Urinary bladder (tissue), 4 donors: ENCODE measurements around the gene NAA25. TPM values are rescaled to one million over a fixed set of nuclear protein-coding genes. Genes with fewer than 3 reads are reported as not detected.
"Not testable (repeated sequence)": the region's sequence is repeated elsewhere in the genome, so short reads cannot be mapped to it uniquely, and the experiment has no call there.

Source experiments
- DNase-seq: peaks from one replicate; pipeline ENCODE4 v3.0.0-alpha.2; 2015; ENCODE audit errors: extremely low spot score
- H3K27ac ChIP-seq: one replicate; pipeline ENCODE4 v1.5.1; 2013; ENCODE audit warnings: low read depth, mild to moderate bottlenecking, moderate library complexity
- H3K36me3 ChIP-seq: one replicate; pipeline ENCODE4 v1.6.1; 2013; ENCODE audit warnings: mild to moderate bottlenecking, moderate library complexity; ENCODE audit not compliant: insufficient read depth
- H3K4me1 ChIP-seq: one replicate; pipeline ENCODE4 v1.6.1; 2013; ENCODE audit warnings: mild to moderate bottlenecking, moderate library complexity; ENCODE audit not compliant: insufficient read depth
- H3K4me3 ChIP-seq: one replicate; pipeline ENCODE4 v1.5.1; 2013; ENCODE audit warnings: low read depth, low read length
- WGBS: extraction: QIAGEN DNeasy Blood & Tissue Kit; methylation state at CpG from one replicate; pipeline ENCODE4 v1.1.7; 2013; 5-methylcytosine and 5-hydroxymethylcytosine counted together
- polyA plus RNA-seq: library from polyadenylated mRNA; stranded (reverse); fragments of 200-250 nt; gene quantifications from one replicate; pipeline ENCODE4 v1.2.3, GENCODE V29; 2013
- total RNA-seq: library from RNA; depleted of rRNA; stranded (reverse); fragments of >200 nt; gene quantifications from one replicate; pipeline ENCODE4 v1.2.3, GENCODE V29; 2014
- donor health status: healthy with polysubstance abuse.
- donor health status: healthy.

The NAA25 gene
- total and polyA plus RNA-seq, 2 donors, result 7.3 to 48.6 TPM

DNA sequence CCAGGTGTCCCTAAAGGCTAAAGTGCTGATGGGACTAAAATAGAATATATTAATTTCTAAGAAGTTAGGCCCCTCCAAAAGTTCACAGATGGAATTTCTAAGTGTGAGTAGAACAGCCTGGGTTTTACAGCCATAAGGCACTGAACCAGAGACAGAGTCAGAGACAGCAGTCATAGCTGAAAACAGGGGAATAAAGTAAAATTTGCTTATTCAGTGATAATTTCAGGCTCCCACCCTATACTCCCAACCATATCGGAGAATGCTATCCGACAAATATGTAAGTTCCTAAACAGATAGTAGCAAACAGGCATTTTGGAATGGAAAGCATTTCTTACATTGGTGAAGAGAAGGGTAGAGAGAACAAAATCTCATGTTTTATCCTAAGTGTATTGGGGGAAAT lies 45.3 kb downstream of the NAA25 start:
- DNase-seq, result no peak
- peaks cover 11% of the 10 kb centered on the region for H3K36me3 ChIP-seq
- WGBS, result 95% methylated on average over 2 of the region's 2 CpGs
- H3K4me3 ChIP-seq, result no peak overlapping the region
- no peaks in the 10 kb centered on the region for H3K4me1 ChIP-seq
- H3K27ac ChIP-seq, result no peak overlapping the region

DNA sequence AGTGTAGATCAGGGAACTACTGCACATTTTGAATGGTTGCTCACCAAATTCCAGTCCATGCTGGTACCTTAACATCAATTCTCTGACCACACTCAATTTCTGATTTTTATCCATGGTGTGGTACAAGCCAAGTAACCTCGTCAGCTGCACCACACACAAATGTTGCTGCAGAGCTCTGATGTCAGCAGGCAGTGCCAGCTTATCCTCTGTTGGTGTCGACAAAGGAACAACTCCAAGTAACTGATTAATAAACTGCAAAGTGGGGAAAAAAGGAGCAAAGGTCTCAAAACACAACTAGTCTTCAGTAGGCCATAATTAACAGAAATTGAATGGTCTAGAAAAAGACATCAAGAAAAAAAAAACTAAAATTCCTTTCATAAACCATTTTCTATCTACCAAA lies 47.4 kb downstream of the NAA25 start:
- Histone ChIP-seq H3K27ac (no peak overlapping the region), H3K4me1 (no peaks in the 10 kb centered on the region), H3K36me3 (peaks cover 5% of the 10 kb centered on the region), H3K4me3 (no peak overlapping the region)
- 93% methylated on average over 2 of the region's 2 CpGs for WGBS
- DNase-seq, result no peak

DNA sequence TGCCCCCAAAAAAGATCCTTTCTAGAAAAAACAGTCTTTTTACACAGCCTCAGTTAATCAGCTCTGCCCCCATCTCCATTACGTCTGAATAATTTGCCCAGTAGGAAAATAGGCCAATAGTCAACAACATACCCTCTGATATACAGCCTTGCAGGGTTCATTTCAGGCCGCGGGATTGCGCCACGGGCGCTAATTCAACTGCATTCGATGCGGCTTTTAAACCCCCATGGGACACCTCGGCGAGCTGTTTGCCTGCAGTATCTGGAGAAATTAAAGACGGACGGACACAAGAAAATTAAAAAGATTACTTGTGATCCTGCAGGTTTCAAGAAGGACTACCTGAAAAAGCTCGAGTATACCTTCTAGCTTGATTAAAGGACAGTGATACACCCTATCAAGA lies 59.2 kb downstream of the NAA25 start:
- 96% methylated on average over 13 of the region's 13 CpGs for WGBS
- DNase-seq, result no peak
- H3K36me3 ChIP-seq, result peaks cover 7% of the 10 kb centered on the region
- no peak overlapping the region for H3K4me3 ChIP-seq
- no peaks in the 10 kb centered on the region for H3K4me1 ChIP-seq
- H3K27ac ChIP-seq, result no peak overlapping the region

GRCh38 chr12:112046003-112046402 lies 62.6 kb downstream of the NAA25 start:
- no peak overlapping the region for H3K4me3 ChIP-seq
- no peak for DNase-seq
- H3K4me1 ChIP-seq, result no peaks in the 10 kb centered on the region
- H3K36me3 ChIP-seq, result peaks cover 8% of the 10 kb centered on the region
- no peak overlapping the region for H3K27ac ChIP-seq
- 48% methylated on average over 4 of the region's 4 CpGs for WGBS

- H3K4me1 ChIP-seq, H3K4me3 ChIP-seq, H3K27ac ChIP-seq, DNase-seq: not testable (repeated sequence)
- WGBS, result 95% methylated on average over 12 of the region's 12 CpGs
- H3K36me3 ChIP-seq, result peaks cover 17% of the 10 kb centered on the region
Measured at GRCh38 chr12:112036614-112037013, 72.0 kb downstream of the NAA25 start.

DNA sequence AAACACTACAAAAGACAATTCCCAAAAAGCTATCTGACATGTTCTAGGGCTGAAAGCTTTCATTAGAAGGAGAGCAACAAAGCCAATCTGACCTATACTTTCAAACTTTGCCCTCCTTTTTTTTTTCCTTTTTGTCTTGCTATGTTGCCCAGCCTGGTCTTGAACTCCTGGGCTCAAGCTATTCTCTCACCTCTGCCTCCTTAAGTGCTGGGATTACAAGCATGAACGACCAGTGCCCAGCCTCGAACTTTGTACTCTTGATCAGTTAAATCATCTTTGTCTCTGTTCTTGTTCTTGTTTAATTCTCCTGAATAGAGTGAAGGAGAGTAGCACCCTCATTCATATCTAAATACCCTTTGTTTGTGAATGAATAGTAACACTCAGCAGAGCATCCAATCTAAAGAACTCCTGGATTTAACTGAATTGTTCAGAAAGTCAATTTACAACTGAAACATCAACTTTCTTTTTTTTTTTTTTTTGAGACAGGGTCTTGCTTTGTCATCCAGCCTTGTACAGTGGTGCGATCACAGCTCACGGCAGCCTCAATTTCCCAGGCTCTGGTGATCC lies 73.3 kb downstream of the NAA25 start:
- no peak for DNase-seq
- 89% methylated on average over 4 of the region's 4 CpGs for WGBS
- Histone ChIP-seq H3K36me3 (peaks cover 17% of the 10 kb centered on the region), H3K4me1 (no peaks in the 10 kb centered on the region), H3K27ac (no peak overlapping the region), H3K4me3 (no peak overlapping the region)

DNA sequence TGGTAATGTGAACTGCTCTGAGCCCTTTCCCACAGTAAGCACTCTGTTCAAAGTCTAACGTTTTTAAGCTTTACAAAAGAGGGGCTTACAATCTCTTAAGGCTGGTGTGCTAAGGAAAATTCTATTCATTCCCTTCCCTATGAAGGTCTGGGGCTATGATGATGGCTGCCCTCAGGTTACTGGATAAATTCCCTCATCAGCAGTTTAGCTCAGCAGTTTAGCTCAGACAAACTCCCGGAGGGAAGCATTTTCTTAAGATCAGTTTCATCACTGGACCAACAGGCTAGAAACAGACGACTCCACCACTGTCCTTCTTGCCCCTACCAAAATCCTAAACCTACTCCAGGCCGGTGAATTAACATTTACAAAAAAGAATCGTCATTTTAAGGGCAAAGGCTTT lies 76.3 kb downstream of the NAA25 start:
- H3K4me3 ChIP-seq, result no peak overlapping the region
- H3K27ac ChIP-seq, result no peak overlapping the region
- 95% methylated on average over 5 of the region's 5 CpGs for WGBS
- peaks cover 16% of the 10 kb centered on the region for H3K36me3 ChIP-seq
- no peak for DNase-seq
- H3K4me1 ChIP-seq, result no peaks in the 10 kb centered on the region

DNA sequence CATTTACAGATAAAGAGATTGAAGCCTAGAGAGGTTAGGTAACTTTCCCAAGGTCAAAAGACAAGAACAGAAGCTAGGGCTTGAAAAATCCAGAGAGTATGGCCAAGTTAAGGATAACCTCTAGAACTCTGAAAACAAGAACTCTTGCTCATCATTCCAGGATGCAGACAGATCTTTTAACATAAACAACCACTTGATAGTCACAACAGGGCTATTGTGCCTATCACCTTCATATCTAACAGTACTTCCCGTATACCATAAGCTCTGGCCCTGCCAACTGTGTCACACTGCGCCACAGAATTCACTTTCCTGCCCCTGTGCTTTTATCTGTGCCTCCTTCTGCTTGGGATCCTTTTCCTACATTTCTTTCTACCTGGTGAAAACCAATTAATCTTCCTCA lies 77.1 kb downstream of the NAA25 start:
- no peak overlapping the region for H3K4me3 ChIP-seq
- 85% methylated on average over 2 of the region's 2 CpGs for WGBS
- H3K27ac ChIP-seq, result no peak overlapping the region
- no peaks in the 10 kb centered on the region for H3K4me1 ChIP-seq
- H3K36me3 ChIP-seq, result peaks cover 11% of the 10 kb centered on the region
- DNase-seq, result no peak

- 93% methylated on average over 2 of the region's 2 CpGs for WGBS
- Histone ChIP-seq H3K4me1 (no peaks in the 10 kb centered on the region), H3K27ac (no peak overlapping the region), H3K4me3 (no peak overlapping the region), H3K36me3 (peaks cover 9% of the 10 kb centered on the region)
- DNase-seq, result no peak
Measured at GRCh38 chr12:112029301-112029700, 79.3 kb downstream of the NAA25 start.

DNA sequence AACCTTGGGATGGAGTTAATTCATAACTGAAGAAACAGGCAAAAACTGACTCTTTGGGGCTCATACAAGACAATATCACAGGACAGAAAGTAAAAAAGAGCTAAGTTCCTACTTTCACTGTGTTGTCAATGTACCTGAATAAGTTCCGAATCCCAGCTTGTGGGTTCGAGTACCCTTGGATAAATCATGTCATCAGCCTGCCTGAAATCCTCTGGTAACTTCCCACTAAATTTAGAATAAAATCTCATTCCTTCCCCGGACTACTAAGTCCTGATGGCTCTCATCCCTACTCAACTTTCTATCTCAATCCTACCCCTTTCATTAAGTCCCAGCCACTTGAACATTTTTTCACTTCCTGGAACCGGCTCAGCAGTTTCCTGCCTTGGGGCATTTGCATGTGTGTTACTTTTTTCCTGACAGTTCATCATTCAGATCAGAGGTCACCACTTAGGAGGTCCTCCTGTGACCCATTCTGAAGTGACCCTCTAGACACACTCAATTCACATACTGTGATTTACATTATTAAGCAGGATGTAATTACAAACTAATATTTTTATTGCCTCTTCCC lies 82.7 kb downstream of the NAA25 start:
- 78% methylated on average over 4 of the region's 4 CpGs for WGBS

GRCh38 chr12:112023759-112024396 lies 84.7 kb downstream of the NAA25 start:
- no peak for DNase-seq
- peaks cover 9% of the 10 kb centered on the region for H3K36me3 ChIP-seq
- H3K4me1 ChIP-seq, result no peaks in the 10 kb centered on the region
- no peak overlapping the region for H3K4me3 ChIP-seq
- 86% methylated on average over 4 of the region's 4 CpGs for WGBS
- H3K27ac ChIP-seq, result no peak overlapping the region

More for the DNA sequence above, 82.7 kb downstream of the NAA25 start:
- H3K27ac ChIP-seq, result no peak overlapping the region
- H3K4me3 ChIP-seq, result no peak overlapping the region
- no peak for DNase-seq
- peaks cover 9% of the 10 kb centered on the region for H3K36me3 ChIP-seq
- H3K4me1 ChIP-seq, result no peaks in the 10 kb centered on the region

- H3K4me1 ChIP-seq, result no peaks in the 10 kb centered on the region
- DNase-seq, result no peak
- no peak overlapping the region for H3K27ac ChIP-seq
- H3K4me3 ChIP-seq, result no peak overlapping the region
- peaks cover 9% of the 10 kb centered on the region for H3K36me3 ChIP-seq
- 90% methylated on average over 11 of the region's 11 CpGs for WGBS
Measured at GRCh38 chr12:112022241-112023016, 86.2 kb downstream of the NAA25 start.

GRCh38 chr12:112020947-112021457 lies 87.6 kb downstream of the NAA25 start:
- no peaks in the 10 kb centered on the region for H3K4me1 ChIP-seq
- H3K36me3 ChIP-seq, result peaks cover 9% of the 10 kb centered on the region
- WGBS, result 93% methylated on average over 8 of the region's 8 CpGs
- no peak overlapping the region for H3K27ac ChIP-seq
- no peak for DNase-seq
- H3K4me3 ChIP-seq, result no peak overlapping the region
